ENCODE data around the gene MMP7. TPM values are rescaled to one million over a fixed set of nuclear protein-coding genes. Genes with fewer than 3 reads are reported as not detected.

The MMP7 gene
- total RNA-seq, 1 experiment from 2014 or later, result 2.7 TPM

DNA sequence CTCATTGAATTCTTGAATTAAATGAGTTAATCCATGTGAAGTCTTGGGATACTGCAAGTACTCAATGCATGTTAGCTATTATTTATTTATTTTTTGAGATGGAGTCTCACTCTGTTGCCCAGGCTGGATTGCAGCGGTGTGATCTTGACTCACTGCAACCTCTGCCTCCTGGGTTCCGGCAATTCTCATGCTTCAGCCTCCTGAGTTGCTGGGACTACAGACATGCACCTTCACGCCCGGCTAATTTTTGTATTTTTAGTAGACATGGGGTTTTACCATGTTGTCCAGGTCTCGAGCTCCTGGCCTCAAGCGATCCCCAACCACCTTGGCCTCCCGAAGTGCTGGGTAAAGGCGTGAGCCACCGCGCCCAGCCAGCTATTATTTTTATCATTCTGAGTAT, 9.4 kb downstream of the MMP7 start:
- Histone ChIP-seq H3K27ac (ENCODE audit: low read length) (no peak overlapping the region), H3K4me3 (ENCODE audit: low read depth in 2 of 2, low read length in 2 of 2) (no peak overlapping the region), H3K4me1 (ENCODE audit: control insufficient read depth, insufficient read depth, low read length) (no peaks in the 10 kb centered on the region), H3K9me3 (ENCODE audit: control insufficient read depth, insufficient read depth, low read depth, low read length) (no peaks in the 10 kb centered on the region), H3K27me3 (ENCODE audit: control insufficient read depth, insufficient read depth, low read length) (no peaks in the 10 kb centered on the region), H3K36me3 (ENCODE audit: control insufficient read depth, insufficient read depth, low read length) (no peaks in the 10 kb centered on the region)
- TF ChIP-seq POLR2AphosphoS5 (IDR thresholded peaks at IDR 0.05; ENCODE audit: low read depth, low read length), result no peak
- TF ChIP-seq, protein P1, sequence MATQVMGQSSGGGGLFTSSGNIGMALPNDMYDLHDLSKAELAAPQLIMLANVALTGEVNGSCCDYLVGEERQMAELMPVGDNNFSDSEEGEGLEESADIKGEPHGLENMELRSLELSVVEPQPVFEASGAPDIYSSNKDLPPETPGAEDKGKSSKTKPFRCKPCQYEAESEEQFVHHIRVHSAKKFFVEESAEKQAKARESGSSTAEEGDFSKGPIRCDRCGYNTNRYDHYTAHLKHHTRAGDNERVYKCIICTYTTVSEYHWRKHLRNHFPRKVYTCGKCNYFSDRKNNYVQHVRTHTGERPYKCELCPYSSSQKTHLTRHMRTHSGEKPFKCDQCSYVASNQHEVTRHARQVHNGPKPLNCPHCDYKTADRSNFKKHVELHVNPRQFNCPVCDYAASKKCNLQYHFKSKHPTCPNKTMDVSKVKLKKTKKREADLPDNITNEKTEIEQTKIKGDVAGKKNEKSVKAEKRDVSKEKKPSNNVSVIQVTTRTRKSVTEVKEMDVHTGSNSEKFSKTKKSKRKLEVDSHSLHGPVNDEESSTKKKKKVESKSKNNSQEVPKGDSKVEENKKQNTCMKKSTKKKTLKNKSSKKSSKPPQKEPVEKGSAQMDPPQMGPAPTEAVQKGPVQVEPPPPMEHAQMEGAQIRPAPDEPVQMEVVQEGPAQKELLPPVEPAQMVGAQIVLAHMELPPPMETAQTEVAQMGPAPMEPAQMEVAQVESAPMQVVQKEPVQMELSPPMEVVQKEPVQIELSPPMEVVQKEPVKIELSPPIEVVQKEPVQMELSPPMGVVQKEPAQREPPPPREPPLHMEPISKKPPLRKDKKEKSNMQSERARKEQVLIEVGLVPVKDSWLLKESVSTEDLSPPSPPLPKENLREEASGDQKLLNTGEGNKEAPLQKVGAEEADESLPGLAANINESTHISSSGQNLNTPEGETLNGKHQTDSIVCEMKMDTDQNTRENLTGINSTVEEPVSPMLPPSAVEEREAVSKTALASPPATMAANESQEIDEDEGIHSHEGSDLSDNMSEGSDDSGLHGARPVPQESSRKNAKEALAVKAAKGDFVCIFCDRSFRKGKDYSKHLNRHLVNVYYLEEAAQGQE (IDR thresholded peaks at IDR 0.05; ENCODE audit: insufficient read depth in 1 of 2, low read depth in 2 of 2, low read length in 1 of 2), result no peak
- DNase-seq (ENCODE audit: low read depth, low spot score) (no peak), ATAC-seq (no peak)
- ChIA-PET POLR2A (no interaction called here), CTCF (interaction anchor here (0.6 kb wide), 1 partner anchor 162 kb away, joined by 3 read pairs; no protein-coding TSS in a partner anchor)
- in situ Hi-C loops (cut with HindIII; ENCODE audit: low pct_unique_long_range_greater_than_20kb, low sequenced_read_pairs) (no loop called here), intact Hi-C loops (cut with micrococcal nuclease; ENCODE audit: unreplicated experiment) (no loop called here)
- no TSS peak for BruUV-seq (replicated peaks)

DNA sequence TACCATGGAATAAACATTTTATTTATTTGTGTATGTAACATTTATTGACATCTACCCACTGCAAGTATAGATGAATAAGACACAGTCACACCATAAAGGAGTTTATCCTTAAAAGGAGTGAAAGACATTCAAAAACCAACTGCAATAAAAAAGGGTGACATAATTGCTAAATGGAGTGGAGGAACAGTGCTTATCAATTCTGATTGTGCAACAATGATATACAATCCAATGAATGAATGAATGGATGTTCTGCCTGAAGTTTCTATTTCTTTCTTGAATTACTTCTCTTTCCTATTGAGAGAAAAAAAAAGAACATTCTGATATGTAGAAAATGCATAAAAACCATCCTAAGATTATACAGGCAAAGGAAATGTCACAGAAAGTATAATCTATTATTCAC, 10.0 kb downstream of the MMP7 start:
- in situ Hi-C loops (cut with HindIII; ENCODE audit: low pct_unique_long_range_greater_than_20kb, low sequenced_read_pairs), result no loop called here
- H3K27me3 ChIP-seq (ENCODE audit: control insufficient read depth, insufficient read depth, low read length), result no peaks in the 10 kb centered on the region
- no peak for ATAC-seq
- BruUV-seq (replicated peaks), result no TSS peak
- POLR2A ChIA-PET, result no interaction called here
- TF ChIP-seq, protein P2, sequence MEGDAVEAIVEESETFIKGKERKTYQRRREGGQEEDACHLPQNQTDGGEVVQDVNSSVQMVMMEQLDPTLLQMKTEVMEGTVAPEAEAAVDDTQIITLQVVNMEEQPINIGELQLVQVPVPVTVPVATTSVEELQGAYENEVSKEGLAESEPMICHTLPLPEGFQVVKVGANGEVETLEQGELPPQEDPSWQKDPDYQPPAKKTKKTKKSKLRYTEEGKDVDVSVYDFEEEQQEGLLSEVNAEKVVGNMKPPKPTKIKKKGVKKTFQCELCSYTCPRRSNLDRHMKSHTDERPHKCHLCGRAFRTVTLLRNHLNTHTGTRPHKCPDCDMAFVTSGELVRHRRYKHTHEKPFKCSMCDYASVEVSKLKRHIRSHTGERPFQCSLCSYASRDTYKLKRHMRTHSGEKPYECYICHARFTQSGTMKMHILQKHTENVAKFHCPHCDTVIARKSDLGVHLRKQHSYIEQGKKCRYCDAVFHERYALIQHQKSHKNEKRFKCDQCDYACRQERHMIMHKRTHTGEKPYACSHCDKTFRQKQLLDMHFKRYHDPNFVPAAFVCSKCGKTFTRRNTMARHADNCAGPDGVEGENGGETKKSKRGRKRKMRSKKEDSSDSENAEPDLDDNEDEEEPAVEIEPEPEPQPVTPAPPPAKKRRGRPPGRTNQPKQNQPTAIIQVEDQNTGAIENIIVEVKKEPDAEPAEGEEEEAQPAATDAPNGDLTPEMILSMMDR (IDR thresholded peaks at IDR 0.05), result no peak
- TF ChIP-seq TCF7L2 (IDR thresholded peaks at IDR 0.05; ENCODE audit: low read depth, low read length), result no peak
- no peak for TF ChIP-seq SIN3A (IDR thresholded peaks at IDR 0.05; ENCODE audit: borderline replicate concordance, insufficient read depth, low read depth, low read length)
- TF ChIP-seq, protein P1 (IDR thresholded peaks at IDR 0.05; ENCODE audit: insufficient read depth in 1 of 2, low read depth in 2 of 2, low read length in 1 of 2), result no peak
- DNase-seq (ENCODE audit: low read depth, low spot score), result no peak
- no peak overlapping the region for H3K27ac ChIP-seq (ENCODE audit: low read length)
- CTCF ChIA-PET, result no interaction called here
- intact Hi-C loops (cut with micrococcal nuclease; ENCODE audit: unreplicated experiment), result no loop called here
- no peaks in the 10 kb centered on the region for H3K36me3 ChIP-seq (ENCODE audit: control insufficient read depth, insufficient read depth, low read length)
- H3K4me3 ChIP-seq (ENCODE audit: low read depth in 2 of 2, low read length in 2 of 2), result no peak overlapping the region
- H3K4me1 ChIP-seq (ENCODE audit: control insufficient read depth, insufficient read depth, low read length), result no peaks in the 10 kb centered on the region
- no peaks in the 10 kb centered on the region for H3K9me3 ChIP-seq (ENCODE audit: control insufficient read depth, insufficient read depth, low read depth, low read length)
